GM13977 (cell line): ENCODE results near the gene PXDN.

ENCODE experiments used
- DNase-seq: peaks from one replicate; pipeline ENCODE4 v3.0.0; 2012; ENCODE audit warnings: low spot score
- CTCF ChIP-seq: IDR thresholded peaks from 2 replicates; pipeline ENCODE4 v1.5.1; 2012; ENCODE audit warnings: mild to moderate bottlenecking, control low read depth; ENCODE audit not compliant: insufficient read depth; ENCODE audit errors: extremely low read depth, missing control alignments
- in situ Hi-C: fragments of 300-500 bp; cut with MboI; formaldehyde crosslinking; loops from one replicate; pipeline ENCODE4 v1.12.0; 2022; ENCODE audit warnings: low sequenced_read_pairs, low pct_unique_long_range_greater_than_20kb, mixed read lengths, inconsistent platforms; ENCODE audit not compliant: unreplicated experiment

PXDN gene

GRCh38 chr2:1593371-1594122, 150.8 kb downstream of the PXDN start:
- in situ Hi-C loops = no loop called here
- no peak for TF ChIP-seq CTCF
- DNase-seq = no peak

GRCh38 chr2:1591978-1592907, 152.1 kb downstream of the PXDN start:
- DNase-seq = no peak
- in situ Hi-C loops = no loop called here
- no peak for TF ChIP-seq CTCF

DNA sequence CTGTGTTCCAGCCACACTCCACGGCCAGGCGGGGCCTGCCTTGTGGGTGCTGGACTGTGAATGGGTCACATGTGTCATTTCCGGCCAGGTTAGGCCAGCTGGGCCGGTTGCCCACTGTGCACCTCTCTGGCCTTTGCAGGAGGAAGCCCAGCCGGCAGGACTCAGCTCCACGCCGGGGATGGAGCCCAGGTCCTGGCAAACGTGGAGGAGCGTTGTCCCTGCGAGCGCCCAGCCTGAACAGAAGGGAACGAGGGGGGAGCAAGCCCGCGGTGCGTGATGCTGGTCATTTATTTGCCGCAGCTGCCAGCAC, 152.9 kb downstream of the PXDN start:
- no peak for TF ChIP-seq CTCF
- in situ Hi-C loops = no loop called here
- no peak for DNase-seq

DNA sequence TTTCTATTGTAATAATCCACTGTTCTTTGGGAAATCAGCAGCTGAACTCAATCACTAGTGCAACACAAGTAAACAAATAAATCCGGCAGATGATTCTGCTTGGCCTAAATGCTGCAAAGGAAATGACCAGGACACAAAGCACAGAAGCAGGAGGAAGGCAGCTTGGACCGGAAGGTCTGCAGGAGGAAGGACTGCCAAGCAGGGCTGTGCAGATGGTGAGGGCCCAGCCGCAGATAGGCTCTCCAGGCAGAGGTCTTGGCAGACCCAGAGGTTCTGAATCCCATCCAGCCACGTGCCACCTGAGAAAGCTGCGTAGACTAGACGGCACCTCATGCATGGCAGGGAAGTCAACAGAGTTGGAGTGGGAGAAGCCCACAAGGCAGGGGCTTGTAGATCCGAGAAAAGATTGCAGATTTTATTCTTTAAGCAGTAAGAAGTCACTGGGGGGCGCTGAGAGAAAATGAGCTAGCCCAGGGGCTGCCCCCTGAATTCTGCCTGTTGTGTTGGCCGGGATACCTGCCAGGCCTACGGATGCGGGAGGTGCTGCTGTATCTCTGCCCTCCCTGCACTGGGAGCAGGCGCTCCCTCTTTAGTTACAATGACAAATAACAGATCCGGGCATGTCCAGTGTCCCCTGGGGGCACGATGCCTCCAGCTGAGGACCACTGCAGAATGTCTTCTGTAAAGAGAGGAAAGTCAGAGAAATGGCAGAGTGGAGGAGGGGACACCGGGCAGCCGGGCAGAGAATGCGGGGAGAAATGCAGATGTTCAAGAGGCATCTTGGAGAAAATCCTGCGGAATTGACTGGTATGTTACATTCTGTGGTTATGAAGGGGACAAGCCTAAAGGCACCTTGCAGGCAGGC, 153.5 kb downstream of the PXDN start:
- in situ Hi-C loops = no loop called here
- TF ChIP-seq CTCF = no peak
- DNase-seq = no peak

GRCh38 chr2:1588978-1589621, 155.2 kb downstream of the PXDN start:
- in situ Hi-C loops = no loop called here
- no peak for TF ChIP-seq CTCF
- DNase-seq = no peak
